ENCODE measurements around the gene C5orf47. TPM values are rescaled to one million over a fixed set of nuclear protein-coding genes. Genes with fewer than 3 reads are reported as not detected.

Gene C5orf47
- total and polyA plus RNA-seq, 2 donors, result not detected

GRCh38 chr5:173963182-173963838 is 25.7 kb upstream of the C5orf47 start:
- DNase-seq (ENCODE audit: extremely low spot score), result no peak
- Histone ChIP-seq H3K4me3 (ENCODE audit: low read depth, low read length) (no peak overlapping the region), H3K4me1 (ENCODE audit: insufficient read depth) (no peaks in the 10 kb centered on the region), H3K36me3 (ENCODE audit: insufficient read depth) (no peaks in the 10 kb centered on the region), H3K27ac (ENCODE audit: low read depth) (no peak overlapping the region)
- 37% methylated on average over 10 of the region's 10 CpGs for WGBS

GRCh38 chr5:173963867-173964441 is 25.0 kb upstream of the C5orf47 start:
- Histone ChIP-seq H3K27ac (ENCODE audit: low read depth) (no peak overlapping the region), H3K4me3 (ENCODE audit: low read depth, low read length) (no peak overlapping the region), H3K4me1 (ENCODE audit: insufficient read depth) (no peaks in the 10 kb centered on the region), H3K36me3 (ENCODE audit: insufficient read depth) (no peaks in the 10 kb centered on the region)
- DNase-seq (ENCODE audit: extremely low spot score), result no peak
- WGBS, result 57% methylated on average over 19 of the region's 19 CpGs

- no peaks in the 10 kb centered on the region for H3K36me3 ChIP-seq (ENCODE audit: insufficient read depth)
- H3K4me3 ChIP-seq (ENCODE audit: low read depth, low read length), result no peak overlapping the region
- no peaks in the 10 kb centered on the region for H3K4me1 ChIP-seq (ENCODE audit: insufficient read depth)
- DNase-seq (ENCODE audit: extremely low spot score), result no peak
- no peak overlapping the region for H3K27ac ChIP-seq (ENCODE audit: low read depth)
- WGBS, result 85% methylated on average over 1 of the region's 1 CpG
These were observed 24.5 kb upstream of the C5orf47 start for GRCh38 chr5:173964506-173964905.

- no peak overlapping the region for H3K27ac ChIP-seq (ENCODE audit: low read depth)
- H3K4me1 ChIP-seq (ENCODE audit: insufficient read depth), result no peaks in the 10 kb centered on the region
- no peak overlapping the region for H3K4me3 ChIP-seq (ENCODE audit: low read depth, low read length)
- H3K36me3 ChIP-seq (ENCODE audit: insufficient read depth), result no peaks in the 10 kb centered on the region
- 28% methylated on average over 4 of the region's 4 CpGs for WGBS
- no peak for DNase-seq (ENCODE audit: extremely low spot score)
These were observed 21.7 kb upstream of the C5orf47 start for GRCh38 chr5:173967241-173967640.

GRCh38 chr5:173968154-173968797 is 20.7 kb upstream of the C5orf47 start:
- WGBS, result 60% methylated on average over 9 of the region's 9 CpGs
- no peak overlapping the region for H3K27ac ChIP-seq (ENCODE audit: low read depth)
- H3K36me3 ChIP-seq (ENCODE audit: insufficient read depth), result no peaks in the 10 kb centered on the region
- H3K4me1 ChIP-seq (ENCODE audit: insufficient read depth), result no peaks in the 10 kb centered on the region
- no peak overlapping the region for H3K4me3 ChIP-seq (ENCODE audit: low read depth, low read length)
- DNase-seq (ENCODE audit: extremely low spot score), result no peak

- H3K4me1 ChIP-seq (ENCODE audit: insufficient read depth), result no peaks in the 10 kb centered on the region
- DNase-seq (ENCODE audit: extremely low spot score), result no peak
- WGBS, result 78% methylated on average over 12 of the region's 12 CpGs
- no peak overlapping the region for H3K27ac ChIP-seq (ENCODE audit: low read depth)
- H3K36me3 ChIP-seq (ENCODE audit: insufficient read depth), result no peaks in the 10 kb centered on the region
- H3K4me3 ChIP-seq (ENCODE audit: low read depth, low read length), result no peak overlapping the region
These were observed 19.6 kb upstream of the C5orf47 start for GRCh38 chr5:173969167-173970049.

- 78% methylated on average over 18 of the region's 18 CpGs for WGBS
- no peaks in the 10 kb centered on the region for H3K4me1 ChIP-seq (ENCODE audit: insufficient read depth)
- no peaks in the 10 kb centered on the region for H3K36me3 ChIP-seq (ENCODE audit: insufficient read depth)
- DNase-seq (ENCODE audit: extremely low spot score), result no peak
- H3K27ac ChIP-seq (ENCODE audit: low read depth), result no peak overlapping the region
- H3K4me3 ChIP-seq (ENCODE audit: low read depth, low read length), result no peak overlapping the region
These were observed 17.9 kb upstream of the C5orf47 start for GRCh38 chr5:173970878-173971650.

- DNase-seq (ENCODE audit: extremely low spot score), result no peak
- 92% methylated on average over 5 of the region's 5 CpGs for WGBS
- H3K36me3 ChIP-seq (ENCODE audit: insufficient read depth), result no peaks in the 10 kb centered on the region
- no peak overlapping the region for H3K4me3 ChIP-seq (ENCODE audit: low read depth, low read length)
- no peak overlapping the region for H3K27ac ChIP-seq (ENCODE audit: low read depth)
- no peaks in the 10 kb centered on the region for H3K4me1 ChIP-seq (ENCODE audit: insufficient read depth)
These were observed 17.2 kb upstream of the C5orf47 start for GRCh38 chr5:173971681-173972345.

- WGBS, result 67% methylated on average over 6 of the region's 6 CpGs
- no peak overlapping the region for H3K27ac ChIP-seq (ENCODE audit: low read depth)
- no peak for DNase-seq (ENCODE audit: extremely low spot score)
- H3K4me3 ChIP-seq (ENCODE audit: low read depth, low read length), result no peak overlapping the region
- H3K4me1 ChIP-seq (ENCODE audit: insufficient read depth), result no peaks in the 10 kb centered on the region
- no peaks in the 10 kb centered on the region for H3K36me3 ChIP-seq (ENCODE audit: insufficient read depth)
These were observed 16.4 kb upstream of the C5orf47 start for GRCh38 chr5:173972607-173972924.

GRCh38 chr5:173972925-173973615 is 15.9 kb upstream of the C5orf47 start:
- 2% methylated on average over 30 of the region's 30 CpGs for WGBS
- peak; percentile 79 for DNase-seq (ENCODE audit: extremely low spot score)
- Histone ChIP-seq H3K27ac (ENCODE audit: low read depth) (no peak overlapping the region), H3K36me3 (ENCODE audit: insufficient read depth) (no peaks in the 10 kb centered on the region), H3K4me1 (ENCODE audit: insufficient read depth) (no peaks in the 10 kb centered on the region), H3K4me3 (ENCODE audit: low read depth, low read length) (no peak overlapping the region)

GRCh38 chr5:173973616-173973969 is 15.4 kb upstream of the C5orf47 start:
- no peak overlapping the region for H3K27ac ChIP-seq (ENCODE audit: low read depth)

GRCh38 chr5:173974688-173975239 is 14.2 kb upstream of the C5orf47 start:
- no peak overlapping the region for H3K4me3 ChIP-seq (ENCODE audit: low read depth, low read length)
- 38% methylated on average over 5 of the region's 5 CpGs for WGBS
- H3K36me3 ChIP-seq (ENCODE audit: insufficient read depth), result no peaks in the 10 kb centered on the region
- DNase-seq (ENCODE audit: extremely low spot score), result no peak
- no peaks in the 10 kb centered on the region for H3K4me1 ChIP-seq (ENCODE audit: insufficient read depth)
- H3K27ac ChIP-seq (ENCODE audit: low read depth), result no peak overlapping the region

More at GRCh38 chr5:173973616-173973969, 15.4 kb upstream of the C5orf47 start:
- WGBS, result 11% methylated on average over 13 of the region's 13 CpGs
- no peaks in the 10 kb centered on the region for H3K4me1 ChIP-seq (ENCODE audit: insufficient read depth)
- H3K4me3 ChIP-seq (ENCODE audit: low read depth, low read length), result no peak overlapping the region
- H3K36me3 ChIP-seq (ENCODE audit: insufficient read depth), result no peaks in the 10 kb centered on the region
- peak; percentile 7 for DNase-seq (ENCODE audit: extremely low spot score)
